Eye (tissue), 1 donor: ENCODE results near the gene FAHD2A.
"Not testable (repeated sequence)": the region's sequence is repeated elsewhere in the genome, so short reads cannot be mapped to it uniquely, and the experiment has no call there.

Source experiments
- DNase-seq: peaks from one replicate; pipeline ENCODE4 v3.0.0-alpha.2; 2015

FAHD2A gene

GRCh38 chr2:95376311-95377215 lies 25.9 kb upstream of the FAHD2A start:
- no peak for DNase-seq

DNA sequence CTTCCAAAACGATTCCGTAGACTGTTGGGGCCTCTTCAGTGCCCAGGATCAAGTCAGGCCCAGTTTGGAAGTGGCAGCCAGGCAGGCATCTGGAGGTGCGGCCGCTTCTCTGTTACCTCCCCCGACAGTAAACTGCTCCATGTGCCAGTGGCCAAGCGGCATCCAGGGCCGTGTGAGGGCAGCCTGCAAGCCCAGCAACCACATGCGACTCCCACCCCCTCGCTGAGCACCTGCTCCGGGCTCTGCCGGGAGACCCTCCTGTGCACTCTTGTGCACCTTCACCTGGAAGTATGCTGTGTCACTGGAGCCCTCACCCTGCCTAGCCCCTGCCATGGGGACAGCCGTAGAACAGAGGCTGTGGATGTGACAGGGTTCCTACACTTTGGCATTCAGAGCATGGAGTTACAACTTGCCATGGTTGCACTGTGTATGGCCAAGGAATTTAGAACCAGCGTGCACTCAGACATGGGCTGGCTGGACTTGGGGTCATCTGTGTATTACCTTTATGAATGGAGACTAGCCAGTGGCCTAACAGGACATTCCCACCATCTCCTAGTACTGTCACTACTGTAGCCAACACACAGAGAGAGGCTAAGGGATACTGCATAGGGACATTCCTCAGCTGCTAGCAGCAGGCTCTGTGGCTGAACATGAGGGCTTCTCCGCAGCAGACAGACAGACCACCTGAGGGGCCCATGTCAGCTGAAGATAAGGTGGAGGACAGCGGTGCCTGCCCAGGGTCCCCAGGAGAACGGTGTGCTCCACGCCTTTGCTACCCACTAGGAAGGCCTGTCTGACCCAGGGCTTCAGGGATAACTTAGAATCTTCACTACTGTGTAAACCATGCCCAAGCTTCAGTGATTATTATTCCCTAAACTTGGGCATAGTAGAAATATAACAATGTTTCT lies 25.0 kb upstream of the FAHD2A start:
- DNase-seq: no peak

DNA sequence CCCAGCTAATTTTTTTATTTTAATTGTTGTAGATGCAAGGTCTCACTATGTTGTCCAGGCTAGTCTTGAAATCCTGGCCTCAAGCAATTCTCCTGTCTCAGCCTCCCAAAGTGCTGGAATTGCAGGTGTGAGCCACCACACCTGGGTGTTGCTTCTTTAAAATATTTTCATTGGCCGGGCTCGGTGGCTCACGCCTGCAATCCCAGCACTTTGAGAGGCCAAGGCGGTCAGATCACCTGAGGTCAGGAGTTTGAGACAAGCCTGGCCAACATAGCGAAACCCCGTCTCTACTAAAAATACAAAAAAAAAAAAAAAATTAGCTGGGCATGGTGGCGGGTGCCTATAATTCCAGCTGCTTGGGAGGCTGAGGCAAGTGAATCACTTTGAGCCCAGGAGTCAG lies 24.2 kb upstream of the FAHD2A start:
- not testable (repeated sequence) for DNase-seq

DNA sequence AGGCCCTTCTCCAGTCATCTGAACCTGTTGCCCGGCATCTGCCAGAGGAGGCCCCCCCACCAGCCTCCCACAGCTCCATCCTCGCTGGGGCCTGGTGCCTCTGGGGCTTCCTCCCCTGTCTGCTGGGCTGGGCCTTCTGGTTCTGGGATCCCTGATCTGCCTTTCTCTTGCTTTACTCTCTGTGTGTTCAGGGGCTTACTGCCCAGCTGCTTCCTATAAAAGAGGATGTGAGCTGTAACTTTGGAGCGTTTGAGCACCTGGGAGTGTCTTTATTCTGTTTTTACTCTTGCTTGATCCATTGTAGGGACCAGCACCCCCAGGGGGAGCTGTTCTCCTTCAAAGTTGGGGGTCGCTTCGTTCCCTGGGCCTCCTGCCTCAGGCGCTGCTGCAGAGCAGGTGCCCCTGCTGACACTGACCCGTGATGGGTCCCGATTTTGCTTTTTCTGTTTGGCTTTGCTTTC lies 23.1 kb upstream of the FAHD2A start:
- DNase-seq: no peak

- DNase-seq: no peak
Measured at GRCh38 chr2:95380280-95380679, 22.2 kb upstream of the FAHD2A start.

DNA sequence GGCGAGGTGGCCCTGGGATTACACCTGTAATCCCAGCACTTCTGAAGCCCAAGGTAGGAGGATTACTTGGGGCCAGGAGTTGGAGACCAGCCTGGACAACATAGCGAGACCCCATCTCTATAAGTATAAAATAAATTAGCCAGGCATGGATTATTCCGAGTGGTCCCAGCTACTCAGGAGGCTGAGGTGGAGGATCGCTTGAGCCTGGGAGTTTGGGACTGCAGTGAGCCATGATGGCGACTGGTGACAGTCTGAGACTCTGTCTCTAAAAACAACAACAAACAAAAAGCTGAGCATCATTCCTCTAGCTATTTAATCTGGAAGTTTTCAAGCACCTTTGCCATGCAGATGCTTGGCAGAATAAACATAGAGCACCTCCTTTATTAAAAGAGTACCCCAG lies 21.8 kb upstream of the FAHD2A start:
- DNase-seq: no peak

DNA sequence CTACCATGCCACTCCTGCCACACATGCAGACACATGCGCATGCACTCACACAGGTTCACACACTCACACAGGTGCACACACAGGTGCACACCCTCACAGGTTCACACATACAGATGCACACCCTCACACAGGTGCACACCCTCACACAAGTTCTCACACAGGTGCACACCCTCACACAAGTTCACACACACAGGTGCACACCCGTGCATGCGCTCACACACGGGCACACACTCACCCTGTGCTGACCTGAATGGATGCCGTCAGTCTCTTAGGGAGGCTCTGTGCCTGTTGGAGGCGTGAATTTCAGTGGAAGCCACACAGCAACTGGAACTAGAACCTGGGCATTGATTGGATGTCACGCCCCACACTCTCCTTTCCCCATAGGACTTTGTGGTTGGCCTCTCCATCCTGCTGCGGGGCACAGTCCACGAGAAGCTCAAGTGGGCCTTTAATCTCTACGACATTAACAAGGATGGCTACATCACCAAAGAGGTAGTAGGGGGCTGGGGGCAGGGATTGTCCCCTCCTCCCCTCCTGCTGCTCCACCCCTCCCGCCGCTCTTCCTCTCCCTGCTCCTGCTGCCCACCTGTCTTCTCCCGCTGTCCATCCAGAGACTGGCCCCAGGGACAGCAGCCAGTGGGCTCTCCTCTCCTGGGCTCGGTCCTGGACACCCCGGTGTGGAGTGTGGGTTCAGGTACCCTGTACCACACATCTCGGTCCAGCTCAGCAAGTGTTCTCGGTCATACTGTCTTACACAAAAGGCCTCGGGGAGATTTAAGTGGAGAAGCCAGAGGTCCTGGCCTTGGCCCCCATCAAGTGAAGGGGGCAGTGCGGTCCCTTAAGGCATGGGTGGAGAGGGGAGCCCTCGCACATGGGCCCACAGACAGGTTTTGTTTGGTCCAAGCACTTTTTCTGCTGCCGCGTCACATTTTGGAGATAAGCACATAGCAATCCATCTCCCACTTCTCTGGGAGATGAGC lies 21.0 kb upstream of the FAHD2A start:
- DNase-seq: no peak

- no peak for DNase-seq
Measured at GRCh38 chr2:95382192-95382591, 20.3 kb upstream of the FAHD2A start.

GRCh38 chr2:95382686-95383634 lies 19.5 kb upstream of the FAHD2A start:
- DNase-seq: no peak

DNA sequence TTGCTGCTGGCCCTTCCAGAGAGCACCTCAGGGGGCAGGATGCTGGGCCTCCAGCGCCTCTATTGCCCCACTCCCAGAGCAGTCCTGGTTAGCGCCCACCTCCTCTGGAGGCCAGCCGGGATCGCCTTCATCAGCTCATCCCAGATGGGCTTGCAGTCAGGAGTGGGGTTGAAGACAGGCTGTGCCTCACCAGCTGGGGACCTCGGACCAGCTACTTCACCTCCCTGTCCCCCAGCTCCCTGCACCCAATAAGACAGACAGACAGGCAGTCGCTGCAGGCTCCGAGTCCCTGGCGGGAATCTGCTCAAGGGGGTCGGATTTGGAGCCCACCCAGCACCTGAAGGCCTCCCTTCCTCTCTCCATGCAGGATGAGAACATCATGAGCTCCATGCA lies 18.9 kb upstream of the FAHD2A start:
- no peak for DNase-seq

DNA sequence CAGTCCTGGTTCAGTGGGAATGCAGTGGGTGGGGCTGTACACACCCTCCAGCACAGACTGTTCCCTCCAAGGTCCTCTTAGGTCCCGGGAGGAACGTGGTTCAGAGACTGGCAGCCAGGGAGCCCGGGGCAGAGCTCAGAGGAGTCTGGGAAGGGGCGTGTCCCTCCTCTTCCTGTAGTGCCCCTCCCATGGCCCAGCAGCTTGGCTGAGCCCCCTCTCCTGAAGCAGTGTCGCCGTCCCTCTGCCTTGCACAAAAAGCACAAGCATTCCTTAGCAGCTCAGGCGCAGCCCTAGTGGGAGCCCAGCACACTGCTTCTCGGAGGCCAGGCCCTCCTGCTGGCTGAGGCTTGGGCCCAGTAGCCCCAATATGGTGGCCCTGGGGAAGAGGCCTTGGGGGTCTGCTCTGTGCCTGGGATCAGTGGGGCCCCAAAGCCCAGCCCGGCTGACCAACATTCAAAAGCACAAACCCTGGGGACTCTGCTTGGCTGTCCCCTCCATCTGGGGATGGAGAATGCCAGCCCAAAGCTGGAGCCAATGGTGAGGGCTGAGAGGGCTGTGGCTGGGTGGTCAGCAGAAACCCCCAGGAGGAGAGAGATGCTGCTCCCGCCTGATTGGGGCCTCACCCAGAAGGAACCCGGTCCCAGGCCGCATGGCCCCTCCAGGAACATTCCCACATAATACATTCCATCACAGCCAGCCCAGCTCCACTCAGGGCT lies 17.5 kb upstream of the FAHD2A start:
- peak; percentile 25 for DNase-seq

DNA sequence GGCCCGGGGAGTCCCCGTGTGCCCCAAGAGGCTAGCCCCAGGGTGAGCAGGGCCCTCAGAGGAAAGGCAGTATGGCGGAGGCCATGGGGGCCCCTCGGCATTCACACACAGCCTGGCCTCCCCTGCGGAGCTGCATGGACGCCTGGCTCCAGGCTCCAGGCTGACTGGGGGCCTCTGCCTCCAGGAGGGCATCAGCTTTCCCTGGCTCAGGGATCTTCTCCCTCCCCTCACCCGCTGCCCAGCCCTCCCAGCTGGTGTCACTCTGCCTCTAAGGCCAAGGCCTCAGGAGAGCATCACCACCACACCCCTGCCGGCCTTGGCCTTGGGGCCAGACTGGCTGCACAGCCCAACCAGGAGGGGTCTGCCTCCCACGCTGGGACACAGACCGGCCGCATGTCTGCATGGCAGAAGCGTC lies 16.9 kb upstream of the FAHD2A start:
- no peak for DNase-seq

DNA sequence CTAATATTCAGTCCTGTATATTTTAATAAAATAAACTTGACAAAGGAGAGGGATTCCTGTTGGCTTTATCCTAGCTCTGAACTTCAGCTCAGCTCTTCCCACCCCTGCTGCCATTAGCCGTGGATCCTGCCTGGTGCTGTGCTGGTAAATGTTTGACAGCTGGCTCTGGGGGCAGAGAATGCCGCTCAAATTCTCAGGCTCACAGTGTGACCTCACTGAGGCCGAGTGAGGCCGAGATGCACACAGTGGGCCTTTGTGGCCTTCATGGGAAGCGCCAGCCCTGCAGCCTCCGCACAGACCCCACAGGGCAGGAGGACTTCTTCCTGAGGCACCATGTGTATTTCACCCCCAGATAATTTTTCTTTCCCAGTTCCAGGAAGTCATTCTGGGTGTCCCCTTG lies 16.5 kb upstream of the FAHD2A start:
- DNase-seq: no peak

DNA sequence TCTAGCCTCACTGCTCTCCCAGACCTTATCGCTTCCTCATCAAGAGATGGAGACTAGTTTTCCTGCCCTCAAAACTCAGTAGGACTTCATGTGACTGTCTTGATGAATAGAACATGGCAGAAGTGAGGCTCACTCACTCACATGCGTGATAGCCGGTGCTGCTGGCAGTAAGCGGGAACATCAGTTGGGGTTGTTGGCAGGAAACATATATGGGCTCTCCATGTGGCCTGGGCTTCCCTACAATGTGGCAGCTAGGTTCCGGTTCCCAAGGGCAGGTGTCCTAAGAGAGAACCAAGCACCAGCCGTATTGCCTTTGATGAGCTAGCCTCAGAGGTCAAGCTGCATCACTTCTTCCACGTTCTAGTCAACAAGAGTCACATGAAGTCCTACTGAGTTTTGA lies 15.2 kb upstream of the FAHD2A start:
- DNase-seq: no peak

DNA sequence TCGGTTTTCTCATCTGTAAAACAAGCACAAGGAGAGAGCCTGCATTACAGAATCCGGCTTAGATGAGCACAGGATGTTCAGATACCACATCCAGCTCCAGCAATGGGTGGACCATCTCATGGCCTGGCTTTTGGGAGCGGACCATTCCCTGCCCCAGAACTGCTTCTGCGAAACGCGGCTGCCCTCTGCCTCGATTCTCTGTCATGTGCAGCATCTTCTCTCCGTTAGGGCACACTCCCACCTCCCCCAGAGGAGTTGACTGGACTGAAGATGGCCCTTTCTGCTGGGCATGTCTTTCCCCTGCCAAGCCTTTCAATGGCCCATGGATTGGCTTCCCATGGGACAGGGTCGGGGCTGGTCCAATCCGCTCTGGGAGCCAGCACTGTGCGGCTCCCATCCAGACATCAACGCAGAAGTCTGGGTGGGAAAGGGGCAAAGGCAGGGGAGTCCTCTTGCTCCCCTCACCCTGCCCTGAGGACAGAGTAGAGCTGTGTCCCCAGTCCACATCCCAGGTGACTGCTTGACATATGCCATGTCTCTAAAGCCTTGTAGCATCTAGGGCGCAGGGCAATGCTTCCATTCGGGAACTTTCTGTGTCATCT lies 14.3 kb upstream of the FAHD2A start:
- DNase-seq: no peak

- DNase-seq: no peak
Measured at GRCh38 chr2:95388856-95389244, 13.7 kb upstream of the FAHD2A start.

- peak; percentile 78 for DNase-seq
Measured at GRCh38 chr2:95389245-95390119, 13.0 kb upstream of the FAHD2A start.

DNA sequence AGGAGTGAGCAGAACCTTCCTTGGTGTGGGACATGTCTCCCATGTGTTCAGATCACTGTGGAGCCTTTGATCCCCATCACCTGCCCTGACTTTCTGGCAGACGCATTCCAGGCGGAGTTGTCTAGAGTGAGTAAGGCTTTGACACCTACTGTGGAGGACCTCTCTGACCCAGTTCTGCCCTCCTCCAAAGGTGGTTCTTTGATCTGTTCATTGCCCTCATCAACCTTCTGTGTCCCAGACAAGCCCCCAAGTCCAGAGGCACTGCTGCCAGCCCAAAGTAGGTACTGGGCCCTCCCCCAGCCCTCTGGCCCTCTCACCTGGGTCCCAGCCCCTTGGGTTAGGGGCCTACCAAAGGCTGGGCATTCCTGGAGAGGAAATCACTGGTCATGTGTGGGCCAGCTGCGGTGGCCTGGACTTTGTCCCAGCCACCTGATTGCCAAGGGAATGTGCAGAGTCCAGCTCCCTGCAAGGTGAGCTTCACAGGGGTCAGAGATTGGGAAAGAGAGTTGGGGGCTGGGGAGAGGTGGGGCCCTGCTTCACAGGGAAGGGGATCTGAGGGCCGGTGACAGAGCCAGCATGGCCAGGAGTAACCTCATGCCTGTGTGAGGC lies 12.1 kb upstream of the FAHD2A start:
- no peak for DNase-seq

- DNase-seq: no peak
Measured at GRCh38 chr2:95390881-95391321, 11.6 kb upstream of the FAHD2A start.
